ENCODE data around the gene MAP3K5. TPM values are rescaled to one million over a fixed set of nuclear protein-coding genes. Genes with fewer than 3 reads are reported as not detected.

MAP3K5 gene
- total RNA-seq, 1 experiment from 2014 or later = 14.0 TPM

- no peak for DNase-seq (ENCODE audit: low read depth)
Measured at GRCh38 chr6:136579800-136580199, 212.5 kb downstream of the MAP3K5 start.

- no peak for DNase-seq (ENCODE audit: low read depth)
Measured at GRCh38 chr6:136576821-136577220, 215.5 kb downstream of the MAP3K5 start.

- no peak for DNase-seq (ENCODE audit: low read depth)
Measured at GRCh38 chr6:136571496-136571895, 220.8 kb downstream of the MAP3K5 start.

- no peak for DNase-seq (ENCODE audit: low read depth)
Measured at GRCh38 chr6:136571065-136571464, 221.2 kb downstream of the MAP3K5 start.

GRCh38 chr6:136568129-136568528 is 224.1 kb downstream of the MAP3K5 start:
- DNase-seq (ENCODE audit: low read depth) = no peak

GRCh38 chr6:136567688-136568087 is 224.6 kb downstream of the MAP3K5 start:
- DNase-seq (ENCODE audit: low read depth) = no peak

GRCh38 chr6:136566851-136567250 is 225.4 kb downstream of the MAP3K5 start:
- DNase-seq (ENCODE audit: low read depth) = no peak

- no peak for DNase-seq (ENCODE audit: low read depth)
Measured at GRCh38 chr6:136566007-136566487, 226.2 kb downstream of the MAP3K5 start.

- DNase-seq (ENCODE audit: low read depth) = no peak
Measured at GRCh38 chr6:136564180-136564579, 228.1 kb downstream of the MAP3K5 start.

- no peak for DNase-seq (ENCODE audit: low read depth)
Measured at GRCh38 chr6:136563386-136564152, 228.7 kb downstream of the MAP3K5 start.

- DNase-seq (ENCODE audit: low read depth) = no peak
Measured at GRCh38 chr6:136562211-136562610, 230.1 kb downstream of the MAP3K5 start.

- DNase-seq (ENCODE audit: low read depth) = no peak
Measured at GRCh38 chr6:136553166-136553787, 239.0 kb downstream of the MAP3K5 start.

GRCh38 chr6:136552054-136552453 is 240.2 kb downstream of the MAP3K5 start:
- no peak for DNase-seq (ENCODE audit: low read depth)

GRCh38 chr6:136551103-136551502 is 241.2 kb downstream of the MAP3K5 start:
- no peak for DNase-seq (ENCODE audit: low read depth)

- peak; percentile 44 for DNase-seq (ENCODE audit: low read depth)
Measured at GRCh38 chr6:136550330-136551071, 241.8 kb downstream of the MAP3K5 start, which contains the start of gene MAP7. Gene MAP7 (minus strand): TSS chr6:136550422. CDS start chr6:136550408, 14 bp downstream.

GRCh38 chr6:136550045-136550329 is 242.3 kb downstream of the MAP3K5 start:
- no peak for DNase-seq (ENCODE audit: low read depth)

- DNase-seq (ENCODE audit: low read depth) = no peak
Measured at GRCh38 chr6:136549300-136550044, 242.8 kb downstream of the MAP3K5 start.

- DNase-seq (ENCODE audit: low read depth) = no peak
Measured at GRCh38 chr6:136548582-136549299, 243.5 kb downstream of the MAP3K5 start.

GRCh38 chr6:136547871-136548270 is 244.4 kb downstream of the MAP3K5 start:
- no peak for DNase-seq (ENCODE audit: low read depth)

- peak; percentile 43 for DNase-seq (ENCODE audit: low read depth)
Measured at GRCh38 chr6:136547336-136547735, 244.9 kb downstream of the MAP3K5 start.

- DNase-seq (ENCODE audit: low read depth) = no peak
Measured at GRCh38 chr6:136546331-136546730, 245.9 kb downstream of the MAP3K5 start.

Data from M059J (cell line).